ENCODE data around the gene PANK1. TPM values are rescaled to one million over a fixed set of nuclear protein-coding genes. Genes with fewer than 3 reads are reported as not detected.

PANK1 gene
- total RNA-seq, 1 experiment from 2014 or later: 33.2 TPM

DNA sequence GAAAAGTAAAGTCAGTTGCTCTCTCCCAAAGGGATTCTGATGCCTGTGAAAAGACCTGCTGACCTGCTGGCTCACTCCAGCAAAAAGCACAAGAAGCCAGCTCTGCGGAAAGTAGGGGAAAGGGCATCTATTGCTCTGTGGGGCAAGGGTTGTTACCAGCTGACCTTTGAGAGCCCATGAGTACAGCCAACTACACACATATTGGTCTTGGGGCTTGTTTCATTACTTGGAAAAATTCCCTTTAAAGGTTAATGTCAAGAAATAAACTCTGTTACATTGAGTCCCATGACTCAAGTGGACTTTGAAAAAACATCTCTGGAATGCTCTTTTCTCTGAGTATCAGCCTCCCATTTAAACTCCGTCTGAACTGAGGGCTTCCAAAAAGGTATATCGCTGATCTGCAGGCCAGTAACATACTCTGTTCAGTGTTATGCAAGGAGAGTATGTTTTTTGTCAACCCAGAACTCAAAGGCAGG is 53.2 kb downstream of the PANK1 start:
- Histone ChIP-seq H3K4me1 (ENCODE audit: insufficient read depth, low read length) (no peaks in the 10 kb centered on the region), H3K4ac (ENCODE audit: low read depth, low read length) (no peak overlapping the region), H2BK120ac (ENCODE audit: low read depth, low read length, poor library complexity, severe bottlenecking) (no peak overlapping the region), H3K9me3 (ENCODE audit: control insufficient read depth, low read depth, low read length) (no peaks in the 10 kb centered on the region), H3K79me1 (ENCODE audit: insufficient read depth, low read depth, low read length, poor library complexity, severe bottlenecking) (no peaks in the 10 kb centered on the region), H4K20me1 (ENCODE audit: control insufficient read depth, insufficient read depth, insufficient read length) (no peaks in the 10 kb centered on the region), H3K18ac (ENCODE audit: insufficient read length, low read depth, low read length) (no peak overlapping the region), H2BK15ac (ENCODE audit: low read depth, low read length) (no peak overlapping the region), H2AK5ac (ENCODE audit: insufficient read length, low read length) (no peak overlapping the region), H2BK5ac (ENCODE audit: insufficient read length, low read length) (no peak overlapping the region), H3K27ac (ENCODE audit: insufficient read length, low read depth, low read length) (no peak overlapping the region), H4K91ac (ENCODE audit: insufficient read length, low read depth, low read length) (no peak overlapping the region), H3K79me2 (ENCODE audit: insufficient read depth, low read length) (no peaks in the 10 kb centered on the region), H2BK12ac (ENCODE audit: insufficient read length, low read depth, low read length) (no peak overlapping the region), H2BK20ac (ENCODE audit: low read depth, low read length, poor library complexity, severe bottlenecking) (no peak overlapping the region), H2AFZ (ENCODE audit: low read length) (no peak overlapping the region), H3K14ac (ENCODE audit: insufficient read depth, low read length) (no peak overlapping the region), H3K27me3 (ENCODE audit: insufficient read depth, low read length) (no peaks in the 10 kb centered on the region), H3T11ph (ENCODE audit: low read length) (no peak overlapping the region), H3K23ac (ENCODE audit: insufficient read length, low read depth, low read length) (no peak overlapping the region), H3K23me2 (ENCODE audit: insufficient read length, low read depth, low read length, poor library complexity, severe bottlenecking) (no peaks in the 10 kb centered on the region), H4K8ac (replicated peaks; ENCODE audit: insufficient read length, low read depth, low read length) (no peak overlapping the region), H3K4me2 (ENCODE audit: insufficient read depth, insufficient read length, low read length) (no peak overlapping the region), H3K9ac (ENCODE audit: extremely low read depth, insufficient read length, low read length) (no peak overlapping the region), H4K5ac (ENCODE audit: insufficient read length, low read depth, low read length) (no peak overlapping the region), H3K56ac (ENCODE audit: insufficient read length, low read depth, low read length) (no peak overlapping the region)
- WGBS (ENCODE audit: extremely low coverage, insufficient read length, low lambda C conversion rate): no CpG with 5 or more reads among the region's 3 CpGs
- TF ChIP-seq, protein P1, sequence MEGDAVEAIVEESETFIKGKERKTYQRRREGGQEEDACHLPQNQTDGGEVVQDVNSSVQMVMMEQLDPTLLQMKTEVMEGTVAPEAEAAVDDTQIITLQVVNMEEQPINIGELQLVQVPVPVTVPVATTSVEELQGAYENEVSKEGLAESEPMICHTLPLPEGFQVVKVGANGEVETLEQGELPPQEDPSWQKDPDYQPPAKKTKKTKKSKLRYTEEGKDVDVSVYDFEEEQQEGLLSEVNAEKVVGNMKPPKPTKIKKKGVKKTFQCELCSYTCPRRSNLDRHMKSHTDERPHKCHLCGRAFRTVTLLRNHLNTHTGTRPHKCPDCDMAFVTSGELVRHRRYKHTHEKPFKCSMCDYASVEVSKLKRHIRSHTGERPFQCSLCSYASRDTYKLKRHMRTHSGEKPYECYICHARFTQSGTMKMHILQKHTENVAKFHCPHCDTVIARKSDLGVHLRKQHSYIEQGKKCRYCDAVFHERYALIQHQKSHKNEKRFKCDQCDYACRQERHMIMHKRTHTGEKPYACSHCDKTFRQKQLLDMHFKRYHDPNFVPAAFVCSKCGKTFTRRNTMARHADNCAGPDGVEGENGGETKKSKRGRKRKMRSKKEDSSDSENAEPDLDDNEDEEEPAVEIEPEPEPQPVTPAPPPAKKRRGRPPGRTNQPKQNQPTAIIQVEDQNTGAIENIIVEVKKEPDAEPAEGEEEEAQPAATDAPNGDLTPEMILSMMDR (conservative IDR thresholded peaks at IDR 0.05): no peak
- no peak for DNase-seq
- no peaks in the 10 kb centered on the region for H3K9me3 Mint-ChIP-seq
- no peaks in the 10 kb centered on the region for H3K4me1 Mint-ChIP-seq
- H3K27ac Mint-ChIP-seq: peak overlapping the region in 1 of 3 experiments; percentile 16; a peak in 1 of 7 replicates
- no peak overlapping the region for H3K4me3 Mint-ChIP-seq
- H3K36me3 Mint-ChIP-seq (ENCODE audit: insufficient read depth in 1 of 3, low read depth in 3 of 3): peaks cover 16 to 56% (median 42%) of the 10 kb centered on the region in 3 experiments; a peak in 5 of 7 replicates
- H3K27me3 Mint-ChIP-seq (ENCODE audit: low read depth): no peaks in the 10 kb centered on the region

All from H9 (cell line).